ENCODE data around the gene CLPTM1L.
"Not testable (repeated sequence)": the region's sequence is repeated elsewhere in the genome, so short reads cannot be mapped to it uniquely, and the experiment has no call there.

Gene CLPTM1L

DNA sequence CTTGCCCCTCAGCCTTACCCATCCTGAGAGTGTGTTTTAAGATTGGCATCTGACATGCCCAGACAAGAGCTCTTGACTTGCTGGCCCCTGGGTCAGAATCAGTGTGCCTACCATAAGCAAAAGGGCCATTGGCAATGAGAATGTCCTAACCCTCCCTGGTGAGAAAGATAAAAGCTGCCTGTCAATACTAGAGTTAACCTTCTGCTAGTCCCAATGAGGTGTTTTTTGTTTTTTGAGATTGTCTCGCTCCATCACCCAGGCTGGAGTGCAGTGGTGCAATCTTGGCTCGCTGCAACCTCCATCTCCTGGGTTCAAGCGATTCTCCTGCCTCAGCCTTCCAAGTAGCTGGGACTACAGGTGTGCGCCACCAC lies 27.1 kb upstream of the CLPTM1L start:
- H2BK5ac ChIP-seq (ENCODE audit: low read length); H3K9ac ChIP-seq (ENCODE audit: low read length); H4K8ac ChIP-seq (ENCODE audit: low read depth, low read length); H3K4me2 ChIP-seq (ENCODE audit: low read length); H3K4ac ChIP-seq (ENCODE audit: low read depth, low read length); H3K27ac ChIP-seq (ENCODE audit: low read depth, low read length); H3K23ac ChIP-seq (ENCODE audit: low read length); H3K36me3 ChIP-seq (ENCODE audit: control insufficient read depth, insufficient read depth, low read length); H2BK120ac ChIP-seq (ENCODE audit: low read depth, low read length); H3K4me3 ChIP-seq (ENCODE audit: low read length); H3K18ac ChIP-seq (ENCODE audit: low read length); H3K27me3 ChIP-seq (ENCODE audit: insufficient read depth, low read length, poor library complexity); H4K5ac ChIP-seq (ENCODE audit: low read length); H3K56ac ChIP-seq (ENCODE audit: low read length); H3K4me1 ChIP-seq (ENCODE audit: control insufficient read depth, low read depth, low read length); H3K79me2 ChIP-seq (ENCODE audit: control insufficient read depth, insufficient read depth, low read length); H2AK5ac ChIP-seq (ENCODE audit: low read length); DNase-seq; H3K79me1 ChIP-seq (ENCODE audit: low read length); H2BK15ac ChIP-seq (replicated peaks; ENCODE audit: low read depth): not testable (repeated sequence)
- no CpG with 5 or more reads among the region's 4 CpGs for WGBS (ENCODE audit: extremely low coverage, insufficient coverage, low lambda C conversion rate)

- DNase-seq: no peak
- Histone ChIP-seq H3K79me2 (ENCODE audit: control insufficient read depth, insufficient read depth, low read length) (no peaks in the 10 kb centered on the region), H3K23ac (ENCODE audit: low read length) (no peak overlapping the region), H4K8ac (ENCODE audit: low read depth, low read length) (no peak overlapping the region), H2AK5ac (ENCODE audit: low read length) (no peak overlapping the region), H3K4me2 (ENCODE audit: low read length) (no peak overlapping the region), H4K5ac (ENCODE audit: low read length) (no peak overlapping the region), H3K18ac (ENCODE audit: low read length) (no peak overlapping the region), H2BK5ac (ENCODE audit: low read length) (no peak overlapping the region), H3K9ac (ENCODE audit: low read length) (no peak overlapping the region), H3K56ac (ENCODE audit: low read length) (no peak overlapping the region), H3K27ac (ENCODE audit: low read depth, low read length) (no peak overlapping the region), H3K4ac (ENCODE audit: low read depth, low read length) (no peak overlapping the region), H3K79me1 (ENCODE audit: low read length) (no peaks in the 10 kb centered on the region), H3K4me1 (ENCODE audit: control insufficient read depth, low read depth, low read length) (no peaks in the 10 kb centered on the region), H2BK15ac (replicated peaks; ENCODE audit: low read depth) (no peak overlapping the region), H2BK120ac (ENCODE audit: low read depth, low read length) (no peak overlapping the region), H3K27me3 (ENCODE audit: insufficient read depth, low read length, poor library complexity) (no peaks in the 10 kb centered on the region), H3K4me3 (ENCODE audit: low read length) (no peak overlapping the region), H3K36me3 (ENCODE audit: control insufficient read depth, insufficient read depth, low read length) (no peaks in the 10 kb centered on the region)
- no CpG with 5 or more reads among the region's 13 CpGs for WGBS (ENCODE audit: extremely low coverage, insufficient coverage, low lambda C conversion rate)
Observed at GRCh38 chr5:1371218-1371971, 26.5 kb upstream of the CLPTM1L start.

GRCh38 chr5:1370006-1370405 lies 25.1 kb upstream of the CLPTM1L start:
- WGBS (ENCODE audit: extremely low coverage, insufficient coverage, low lambda C conversion rate): no CpG with 5 or more reads among the region's 7 CpGs
- Histone ChIP-seq H3K79me1 (ENCODE audit: low read length) (no peaks in the 10 kb centered on the region), H4K8ac (ENCODE audit: low read depth, low read length) (no peak overlapping the region), H3K4ac (ENCODE audit: low read depth, low read length) (no peak overlapping the region), H3K36me3 (ENCODE audit: control insufficient read depth, insufficient read depth, low read length) (no peaks in the 10 kb centered on the region), H4K5ac (ENCODE audit: low read length) (no peak overlapping the region), H3K79me2 (ENCODE audit: control insufficient read depth, insufficient read depth, low read length) (no peaks in the 10 kb centered on the region), H3K4me3 (ENCODE audit: low read length) (no peak overlapping the region), H2BK15ac (replicated peaks; ENCODE audit: low read depth) (no peak overlapping the region), H2BK5ac (ENCODE audit: low read length) (no peak overlapping the region), H2BK120ac (ENCODE audit: low read depth, low read length) (no peak overlapping the region), H3K23ac (ENCODE audit: low read length) (no peak overlapping the region), H3K18ac (ENCODE audit: low read length) (no peak overlapping the region), H3K9ac (ENCODE audit: low read length) (no peak overlapping the region), H3K56ac (ENCODE audit: low read length) (no peak overlapping the region), H3K4me2 (ENCODE audit: low read length) (no peak overlapping the region), H3K27ac (ENCODE audit: low read depth, low read length) (no peak overlapping the region), H3K27me3 (ENCODE audit: insufficient read depth, low read length, poor library complexity) (no peaks in the 10 kb centered on the region), H3K4me1 (ENCODE audit: control insufficient read depth, low read depth, low read length) (no peaks in the 10 kb centered on the region), H2AK5ac (ENCODE audit: low read length) (no peak overlapping the region)
- no peak for DNase-seq

GRCh38 chr5:1368756-1369155 lies 23.9 kb upstream of the CLPTM1L start:
- Histone ChIP-seq H3K36me3 (ENCODE audit: control insufficient read depth, insufficient read depth, low read length) (no peaks in the 10 kb centered on the region), H3K27me3 (ENCODE audit: insufficient read depth, low read length, poor library complexity) (no peaks in the 10 kb centered on the region)
- no CpG with 5 or more reads among the region's 4 CpGs for WGBS (ENCODE audit: extremely low coverage, insufficient coverage, low lambda C conversion rate)

GRCh38 chr5:1368236-1368635 lies 23.3 kb upstream of the CLPTM1L start:
- Histone ChIP-seq H3K4ac (ENCODE audit: low read depth, low read length) (no peak overlapping the region), H3K36me3 (ENCODE audit: control insufficient read depth, insufficient read depth, low read length) (no peaks in the 10 kb centered on the region), H3K23ac (ENCODE audit: low read length) (no peak overlapping the region), H3K4me1 (ENCODE audit: control insufficient read depth, low read depth, low read length) (no peaks in the 10 kb centered on the region), H4K8ac (ENCODE audit: low read depth, low read length) (no peak overlapping the region), H3K79me2 (ENCODE audit: control insufficient read depth, insufficient read depth, low read length) (no peaks in the 10 kb centered on the region), H3K27me3 (ENCODE audit: insufficient read depth, low read length, poor library complexity) (no peaks in the 10 kb centered on the region), H3K27ac (ENCODE audit: low read depth, low read length) (no peak overlapping the region), H2BK15ac (replicated peaks; ENCODE audit: low read depth) (no peak overlapping the region), H3K4me2 (ENCODE audit: low read length) (no peak overlapping the region), H3K9ac (ENCODE audit: low read length) (no peak overlapping the region), H3K18ac (ENCODE audit: low read length) (no peak overlapping the region), H3K4me3 (ENCODE audit: low read length) (no peak overlapping the region), H3K56ac (ENCODE audit: low read length) (no peak overlapping the region), H4K5ac (ENCODE audit: low read length) (no peak overlapping the region), H2BK120ac (ENCODE audit: low read depth, low read length) (no peak overlapping the region), H2AK5ac (ENCODE audit: low read length) (no peak overlapping the region), H2BK5ac (ENCODE audit: low read length) (no peak overlapping the region), H3K79me1 (ENCODE audit: low read length) (no peaks in the 10 kb centered on the region)
- DNase-seq: no peak
- WGBS (ENCODE audit: extremely low coverage, insufficient coverage, low lambda C conversion rate): no CpG with 5 or more reads among the region's 7 CpGs

More at GRCh38 chr5:1368756-1369155, 23.9 kb upstream of the CLPTM1L start:
- no peak overlapping the region for H3K18ac ChIP-seq (ENCODE audit: low read length)
- no peak for DNase-seq
- H3K27ac ChIP-seq (ENCODE audit: low read depth, low read length): no peak overlapping the region
- no peak overlapping the region for H2AK5ac ChIP-seq (ENCODE audit: low read length)
- H2BK5ac ChIP-seq (ENCODE audit: low read length): no peak overlapping the region
- H4K8ac ChIP-seq (ENCODE audit: low read depth, low read length): no peak overlapping the region
- no peaks in the 10 kb centered on the region for H3K79me2 ChIP-seq (ENCODE audit: control insufficient read depth, insufficient read depth, low read length)
- no peaks in the 10 kb centered on the region for H3K79me1 ChIP-seq (ENCODE audit: low read length)
- H3K23ac ChIP-seq (ENCODE audit: low read length): no peak overlapping the region
- no peak overlapping the region for H2BK15ac ChIP-seq (replicated peaks; ENCODE audit: low read depth)
- no peak overlapping the region for H4K5ac ChIP-seq (ENCODE audit: low read length)
- no peak overlapping the region for H3K56ac ChIP-seq (ENCODE audit: low read length)
- no peak overlapping the region for H3K4me3 ChIP-seq (ENCODE audit: low read length)
- H3K4me2 ChIP-seq (ENCODE audit: low read length): no peak overlapping the region
- no peak overlapping the region for H3K4ac ChIP-seq (ENCODE audit: low read depth, low read length)
- H3K4me1 ChIP-seq (ENCODE audit: control insufficient read depth, low read depth, low read length): no peaks in the 10 kb centered on the region
- H2BK120ac ChIP-seq (ENCODE audit: low read depth, low read length): no peak overlapping the region
- no peak overlapping the region for H3K9ac ChIP-seq (ENCODE audit: low read length)

DNA sequence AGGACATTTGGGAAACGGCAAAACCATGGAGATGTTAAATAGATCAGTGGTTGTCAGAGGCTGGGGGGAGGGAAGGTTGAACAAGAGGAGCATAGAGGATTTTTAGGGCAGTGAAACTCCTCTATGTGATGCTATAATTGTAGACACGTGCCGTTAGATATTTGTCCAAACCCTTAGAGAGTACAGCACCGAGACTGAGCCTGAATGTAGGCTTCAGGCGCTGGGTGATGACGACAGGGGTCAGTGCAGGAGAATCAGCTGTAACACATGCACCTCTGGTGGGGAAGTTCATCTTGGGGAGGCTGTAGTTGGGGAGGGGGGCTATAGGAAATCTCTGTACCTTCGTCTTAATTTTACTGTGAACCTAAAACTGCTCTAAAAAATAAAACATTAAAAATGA lies 22.2 kb upstream of the CLPTM1L start:
- no peak overlapping the region for H3K9ac ChIP-seq (ENCODE audit: low read length)
- H3K27me3 ChIP-seq (ENCODE audit: insufficient read depth, low read length, poor library complexity): no peaks in the 10 kb centered on the region
- H4K8ac ChIP-seq (ENCODE audit: low read depth, low read length): no peak overlapping the region
- H3K4ac ChIP-seq (ENCODE audit: low read depth, low read length): no peak overlapping the region
- no peak overlapping the region for H3K27ac ChIP-seq (ENCODE audit: low read depth, low read length)
- no peak overlapping the region for H2BK5ac ChIP-seq (ENCODE audit: low read length)
- no peak overlapping the region for H3K18ac ChIP-seq (ENCODE audit: low read length)
- H3K4me3 ChIP-seq (ENCODE audit: low read length): no peak overlapping the region
- H3K4me2 ChIP-seq (ENCODE audit: low read length): no peak overlapping the region
- no peak overlapping the region for H3K56ac ChIP-seq (ENCODE audit: low read length)
- no peak overlapping the region for H4K5ac ChIP-seq (ENCODE audit: low read length)
- H3K79me2 ChIP-seq (ENCODE audit: control insufficient read depth, insufficient read depth, low read length): no peaks in the 10 kb centered on the region
- DNase-seq: no peak
- no peaks in the 10 kb centered on the region for H3K79me1 ChIP-seq (ENCODE audit: low read length)
- H2BK120ac ChIP-seq (ENCODE audit: low read depth, low read length): no peak overlapping the region
- no peaks in the 10 kb centered on the region for H3K36me3 ChIP-seq (ENCODE audit: control insufficient read depth, insufficient read depth, low read length)
- no peak overlapping the region for H2AK5ac ChIP-seq (ENCODE audit: low read length)
- no peak overlapping the region for H3K23ac ChIP-seq (ENCODE audit: low read length)
- H3K4me1 ChIP-seq (ENCODE audit: control insufficient read depth, low read depth, low read length): no peaks in the 10 kb centered on the region
- WGBS (ENCODE audit: extremely low coverage, insufficient coverage, low lambda C conversion rate): no CpG with 5 or more reads among the region's 7 CpGs
- H2BK15ac ChIP-seq (replicated peaks; ENCODE audit: low read depth): no peak overlapping the region

All from mesendoderm (in vitro differentiated cells).